Naive thymus-derived CD4-positive, alpha-beta T cell (primary cell): ENCODE results near the gene RHBDL1. TPM values are rescaled to one million over a fixed set of nuclear protein-coding genes. Genes with fewer than 3 reads are reported as not detected.
A peak's percentile ranks its signal among the peaks of the same experiment; 100 is the strongest.

Source experiments
- ATAC-seq: fragments of 150-1000 bp; cut with Tn5 transposase; 2 replicates; pipeline ENCODE4 v1.10.0; 2021; ENCODE audit warnings: mild to moderate bottlenecking, moderate library complexity
- CTCF ChIA-PET: fragments of 350-600 bp; sonication (Branson Sonifier 250); formaldehyde crosslinking; loops from one replicate; lab custom pipeline; 2021; ENCODE audit warnings: antibody characterized with exemption; lab: Charles Lee
- POLR2A ChIA-PET: fragments of 350-600 bp; sonication (Branson Sonifier 250); formaldehyde crosslinking; loops from one replicate; lab custom pipeline; 2021; ENCODE audit warnings: antibody characterized with exemption, inconsistent platforms; lab: Charles Lee
- DNase-seq, 9 donors: peaks; one replicate each; pipeline versions ENCODE4 v3.0.0 to v3.0.0-alpha.2; 2020 to 2022; ENCODE audit warnings: mixed read lengths in 1 of 9
- H3K27ac ChIP-seq: one replicate; pipeline ENCODE4 v1.7.0; 2013; ENCODE audit warnings: mild to moderate bottlenecking, low read depth, low read length, moderate library complexity
- H3K27me3 ChIP-seq, 2 donors: one replicate each; pipeline ENCODE4 v1.7.0; 2013; ENCODE audit warnings: low read length in 2 of 2, mild to moderate bottlenecking in 2 of 2, moderate library complexity in 2 of 2; ENCODE audit not compliant: control insufficient read depth in 2 of 2, insufficient read depth in 2 of 2
- H3K36me3 ChIP-seq, 3 experiments: 1 replicate in 2 of 3; 2 replicates in 1 of 3; pipeline ENCODE4 v1.7.0; 2013; ENCODE audit warnings: low read length in 3 of 3, mild to moderate bottlenecking in 3 of 3, moderate library complexity in 1 of 3; ENCODE audit not compliant: insufficient read depth in 3 of 3, control insufficient read depth in 2 of 3
- H3K4me1 ChIP-seq, 2 donors: one replicate each; pipeline ENCODE4 v1.7.0; 2013; ENCODE audit warnings: low read length in 2 of 2, mild to moderate bottlenecking in 2 of 2, moderate library complexity in 1 of 2; ENCODE audit not compliant: control insufficient read depth in 2 of 2, insufficient read depth in 2 of 2
- H3K4me3 ChIP-seq: 2 replicates; pipeline ENCODE4 v1.7.0; 2013; ENCODE audit warnings: mild to moderate bottlenecking, low read length
- H3K9me3 ChIP-seq, 3 experiments: 1 replicate in 2 of 3; 2 replicates in 1 of 3; pipeline ENCODE4 v1.7.0; 2013; ENCODE audit warnings: low read length in 3 of 3; ENCODE audit not compliant: control insufficient read depth in 2 of 3
- H3K27ac Mint-ChIP-seq, 9 donors: one replicate each; pipeline ENCODE4 v1.8.0; 2020 to 2022; ENCODE audit warnings: mixed read lengths in 9 of 9, mild to moderate bottlenecking in 8 of 9, moderate library complexity in 5 of 9, inconsistent platforms in 2 of 9
- H3K27me3 Mint-ChIP-seq, 5 donors: one replicate each; pipeline ENCODE4 v1.8.0; 2021 to 2022; ENCODE audit warnings: mixed read lengths in 5 of 5, mild to moderate bottlenecking in 1 of 5
- H3K36me3 Mint-ChIP-seq, 5 donors: one replicate each; pipeline ENCODE4 v1.8.0; 2020 to 2022; ENCODE audit warnings: mixed read lengths in 5 of 5, mild to moderate bottlenecking in 3 of 5, inconsistent platforms in 1 of 5
- H3K4me1 Mint-ChIP-seq, 7 donors: one replicate each; pipeline ENCODE4 v1.8.0; 2020 to 2022; ENCODE audit warnings: mixed read lengths in 7 of 7, mild to moderate bottlenecking in 3 of 7, inconsistent platforms in 1 of 7
- H3K4me3 Mint-ChIP-seq, 10 donors: one replicate each; pipeline ENCODE4 v1.8.0; 2020 to 2022; ENCODE audit warnings: mild to moderate bottlenecking in 10 of 10, mixed read lengths in 10 of 10, moderate library complexity in 6 of 10, inconsistent platforms in 2 of 10
- H3K9me3 Mint-ChIP-seq, 11 donors: one replicate each; pipeline ENCODE4 v1.8.0; 2020 to 2022; ENCODE audit warnings: mixed read lengths in 11 of 11, mild to moderate bottlenecking in 4 of 11, inconsistent platforms in 1 of 11, moderate library complexity in 1 of 11
- intact Hi-C, 2 donors: fragments of 100-400 bp; cut with micrococcal nuclease; formaldehyde crosslinking; loops; one replicate each; pipeline ENCODE4 v1.15.1; 2023
- polyA plus RNA-seq, 2 donors: library from polyadenylated mRNA; unstranded; fragments of 300-500 nt; fragmentation: Illumina TruSeq; gene quantifications; one replicate each; pipeline ENCODE4 v1.2.3, GENCODE V29; 2021
- total RNA-seq, 6 experiments: library from RNA in 5 of 6; stranded (reverse) in 5 of 6; gene quantifications; 1 replicate in 5 of 6; 2 replicates in 1 of 6; pipeline ENCODE4 v1.2.3 and lab custom pipeline; 2021 to 2026

RHBDL1 gene
- total and polyA plus RNA-seq, 7 experiments from 2014 or later = 0.65 to 3.1 (median 1.6) TPM; not detected in 2

DNA sequence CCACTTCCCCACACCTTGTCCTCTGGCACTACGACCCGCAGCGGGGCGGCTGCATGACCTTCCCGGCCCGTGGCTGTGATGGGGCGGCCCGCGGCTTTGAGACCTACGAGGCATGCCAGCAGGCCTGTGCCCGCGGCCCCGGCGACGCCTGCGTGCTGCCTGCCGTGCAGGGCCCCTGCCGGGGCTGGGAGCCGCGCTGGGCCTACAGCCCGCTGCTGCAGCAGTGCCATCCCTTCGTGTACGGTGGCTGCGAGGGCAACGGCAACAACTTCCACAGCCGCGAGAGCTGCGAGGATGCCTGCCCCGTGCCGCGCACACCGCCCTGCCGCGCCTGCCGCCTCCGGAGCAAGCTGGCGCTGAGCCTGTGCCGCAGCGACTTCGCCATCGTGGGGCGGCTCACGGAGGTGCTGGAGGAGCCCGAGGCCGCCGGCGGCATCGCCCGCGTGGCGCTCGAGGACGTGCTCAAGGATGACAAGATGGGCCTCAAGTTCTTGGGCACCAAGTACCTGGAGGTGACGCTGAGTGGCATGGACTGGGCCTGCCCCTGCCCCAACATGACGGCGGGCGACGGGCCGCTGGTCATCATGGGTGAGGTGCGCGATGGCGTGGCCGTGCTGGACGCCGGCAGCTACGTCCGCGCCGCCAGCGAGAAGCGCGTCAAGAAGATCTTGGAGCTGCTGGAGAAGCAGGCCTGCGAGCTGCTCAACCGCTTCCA is 42.0 kb upstream of the RHBDL1 start:
- Mint-ChIP-seq H3K4me1 (peaks cover 0 to 10% (median 8%) of the 10 kb centered on the region in 7 donors), H3K27me3 (peaks cover 0 to 6% (median 0%) of the 10 kb centered on the region in 5 donors), H3K27ac (no peak overlapping the region), H3K9me3 (peaks cover 0 to 7% (median 0%) of the 10 kb centered on the region in 11 donors), H3K4me3 (no peak overlapping the region), H3K36me3 (no peaks in the 10 kb centered on the region)
- H3K4me1 ChIP-seq = peaks cover 5 to 14% of the 10 kb centered on the region in 2 donors
- no peak overlapping the region for H3K27ac ChIP-seq
- no peaks in the 10 kb centered on the region for H3K27me3 ChIP-seq
- ATAC-seq (no peak), DNase-seq (no peak)
- intact Hi-C loops = no loop called here
- H3K9me3 ChIP-seq = no peaks in the 10 kb centered on the region
- no peak overlapping the region for H3K4me3 ChIP-seq
- POLR2A ChIA-PET = no interaction called here
- CTCF ChIA-PET = no interaction called here
- H3K36me3 ChIP-seq = peaks cover 0 to 26% (median 0%) of the 10 kb centered on the region in 3 experiments

DNA sequence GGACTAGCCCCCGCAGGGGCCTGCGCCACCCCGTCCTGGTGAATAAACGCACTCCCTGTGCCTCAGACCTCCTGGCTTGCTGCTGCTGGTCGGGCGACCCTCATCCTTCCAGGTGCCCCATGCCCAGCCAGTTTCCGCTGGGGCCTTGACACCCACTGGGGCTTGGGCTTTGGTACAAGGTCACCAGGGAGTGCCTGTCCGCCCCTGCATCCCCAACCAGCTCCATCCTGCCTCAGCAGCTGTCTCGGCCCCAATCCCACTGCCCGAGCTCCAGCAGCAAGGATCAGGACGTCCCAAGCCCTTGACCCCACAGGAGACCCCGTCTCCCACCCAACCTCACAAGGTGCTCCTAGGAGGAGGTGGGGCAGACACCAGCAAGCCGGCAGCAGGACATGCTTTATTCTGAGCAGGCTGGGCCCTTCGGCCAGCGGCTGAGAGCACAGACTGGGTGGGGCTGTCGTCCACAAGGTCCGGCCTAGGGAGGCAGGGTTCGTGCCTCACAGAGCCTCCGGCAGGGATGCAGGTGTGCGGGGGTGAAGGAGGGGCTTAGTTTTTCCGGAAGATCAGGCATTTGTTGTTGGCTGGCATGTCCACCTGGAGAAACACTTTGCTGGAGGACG is 41.3 kb upstream of the RHBDL1 start:
- peaks cover 0 to 19% (median 0%) of the 10 kb centered on the region in 3 experiments for H3K36me3 ChIP-seq
- ChIA-PET CTCF (no interaction called here), POLR2A (no interaction called here)
- no peak for DNase-seq
- intact Hi-C loops = no loop called here
- Mint-ChIP-seq H3K27ac (peak overlapping the region in 1 of 9 donors; percentile 62), H3K36me3 (no peaks in the 10 kb centered on the region), H3K27me3 (peaks cover 0 to 6% (median 0%) of the 10 kb centered on the region in 5 donors), H3K9me3 (peaks cover 0 to 7% (median 0%) of the 10 kb centered on the region in 11 donors), H3K4me1 (peaks cover 0 to 10% (median 9%) of the 10 kb centered on the region in 7 donors), H3K4me3 (peak overlapping the region in 7 of 10 donors; percentile 31 to 92 (median 59))
- H3K4me3 ChIP-seq = no peak overlapping the region
- no peaks in the 10 kb centered on the region for H3K9me3 ChIP-seq
- ATAC-seq = no peak
- H3K27ac ChIP-seq = no peak overlapping the region
- no peaks in the 10 kb centered on the region for H3K27me3 ChIP-seq
- H3K4me1 ChIP-seq = peaks cover 5 to 14% of the 10 kb centered on the region in 2 donors

DNA sequence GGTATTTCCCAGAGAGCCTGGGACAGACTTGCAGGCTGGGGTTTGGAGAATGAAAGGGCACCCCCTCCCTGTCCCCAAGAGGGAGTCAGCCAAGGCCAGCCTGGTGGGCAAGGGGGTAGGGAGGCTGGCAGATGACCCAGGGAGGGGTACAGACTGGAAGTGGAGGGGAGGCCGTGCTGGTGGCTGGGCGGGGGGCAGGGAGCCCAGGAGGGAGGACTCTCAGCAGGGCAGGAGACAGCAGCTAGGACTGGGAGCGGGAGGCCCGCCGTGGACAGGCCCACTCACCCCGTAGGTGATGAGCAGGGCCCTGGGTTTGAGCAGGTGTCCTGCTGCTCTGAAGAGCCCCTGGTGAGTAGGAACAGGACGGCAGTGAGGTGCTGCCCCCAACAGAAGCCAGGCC is 40.5 kb upstream of the RHBDL1 start:
- peak overlapping the region; percentile 27 to 92 (median 60) for H3K4me3 Mint-ChIP-seq
- DNase-seq = no peak
- peaks cover 0 to 10% (median 9%) of the 10 kb centered on the region in 7 donors for H3K4me1 Mint-ChIP-seq
- Histone ChIP-seq H3K36me3 (peaks cover 0 to 16% (median 0%) of the 10 kb centered on the region in 3 experiments), H3K9me3 (no peaks in the 10 kb centered on the region), H3K4me1 (peaks cover 5 to 14% of the 10 kb centered on the region in 2 donors), H3K27me3 (no peaks in the 10 kb centered on the region), H3K4me3 (no peak overlapping the region), H3K27ac (peak overlapping the region; percentile 70)
- intact Hi-C loops = loop anchor here in 1 of 2 donors (5.0 kb wide), 1 partner anchor 68 kb away; the partner anchor contains the start of genes NHLRC4 and PIGQ
- peak overlapping the region in 2 of 9 donors; percentile 17 to 76 for H3K27ac Mint-ChIP-seq
- ChIA-PET CTCF (no interaction called here), POLR2A (interaction anchor here (1.7 kb wide), 1 partner anchor 46 kb away, joined by 5 read pairs; no protein-coding TSS in a partner anchor)
- H3K36me3 Mint-ChIP-seq = no peaks in the 10 kb centered on the region
- H3K9me3 Mint-ChIP-seq = peaks cover 0 to 7% (median 0%) of the 10 kb centered on the region in 11 donors
- no peak for ATAC-seq
- peaks cover 0 to 6% (median 0%) of the 10 kb centered on the region in 5 donors for H3K27me3 Mint-ChIP-seq

DNA sequence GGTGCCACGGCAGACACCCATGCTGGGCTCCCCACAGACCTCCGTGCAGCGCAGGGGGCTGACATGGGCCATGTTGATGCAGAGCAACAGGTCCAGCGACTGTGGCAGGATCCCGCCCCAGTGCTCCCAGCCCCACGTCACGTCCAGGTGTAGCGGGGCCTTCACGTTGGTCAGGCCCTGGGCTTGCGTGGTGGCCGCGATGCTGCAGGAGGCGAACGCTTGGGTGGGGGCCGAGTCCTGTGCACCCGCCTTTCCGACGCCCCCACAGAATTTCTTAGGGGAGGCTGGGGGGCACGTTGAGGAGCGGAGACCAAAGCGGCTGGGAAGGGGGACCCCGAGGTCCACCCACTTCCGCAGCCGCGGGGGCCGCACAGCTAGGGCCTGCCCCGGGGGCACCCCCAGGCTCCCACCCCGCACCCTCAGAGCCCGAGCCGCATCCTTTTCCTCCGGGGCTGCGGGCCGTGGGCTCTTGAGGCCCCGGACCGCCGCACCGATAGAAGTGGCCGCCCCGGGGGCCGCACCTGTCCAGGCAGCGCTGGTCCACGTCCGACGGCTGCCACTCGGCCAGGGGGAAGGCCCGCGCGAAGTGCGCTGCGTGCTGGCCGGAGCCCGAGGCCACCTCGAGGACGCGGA is 39.8 kb upstream of the RHBDL1 start:
- H3K4me1 ChIP-seq = peaks cover 5 to 14% of the 10 kb centered on the region in 2 donors
- H3K36me3 ChIP-seq = peaks cover 0 to 16% (median 0%) of the 10 kb centered on the region in 3 experiments
- no peaks in the 10 kb centered on the region for H3K9me3 ChIP-seq
- no peaks in the 10 kb centered on the region for H3K27me3 ChIP-seq
- CTCF ChIA-PET = interaction anchor here (0.7 kb wide), 1 partner anchor 19 kb away, joined by 3 read pairs; no protein-coding TSS in a partner anchor
- no peak for DNase-seq
- Mint-ChIP-seq H3K9me3 (peaks cover 0 to 7% (median 0%) of the 10 kb centered on the region in 11 donors), H3K4me3 (peak overlapping the region; percentile 21 to 99 (median 96)), H3K4me1 (peaks cover 0 to 11% (median 10%) of the 10 kb centered on the region in 7 donors), H3K36me3 (no peaks in the 10 kb centered on the region), H3K27me3 (peaks cover 0 to 6% (median 0%) of the 10 kb centered on the region in 5 donors), H3K27ac (peak overlapping the region in 6 of 9 donors; percentile 29 to 99 (median 98))
- peak overlapping the region; percentile 70 for H3K27ac ChIP-seq
- POLR2A ChIA-PET = interaction anchor here (0.6 to 4.5 kb wide), 14 partner anchors 13 to 1147 kb away, joined by 3 to 30 read pairs (median 5); partner anchors contain the start of genes CAPN15, NHLRC4, NUBP2 and PIGQ
- intact Hi-C loops = loop anchor here (1.0 to 5.0 kb wide), 16 partner anchors 14 to 674 kb away; partner anchors contain the start of genes CAPN15 (in 2 of the 2), DECR2 (in 2 of the 2), JMJD8 (in 2 of the 2) and RHOT2 (in 2 of the 2)
- ATAC-seq = no peak
- peak overlapping the region; percentile 99 for H3K4me3 ChIP-seq

DNA sequence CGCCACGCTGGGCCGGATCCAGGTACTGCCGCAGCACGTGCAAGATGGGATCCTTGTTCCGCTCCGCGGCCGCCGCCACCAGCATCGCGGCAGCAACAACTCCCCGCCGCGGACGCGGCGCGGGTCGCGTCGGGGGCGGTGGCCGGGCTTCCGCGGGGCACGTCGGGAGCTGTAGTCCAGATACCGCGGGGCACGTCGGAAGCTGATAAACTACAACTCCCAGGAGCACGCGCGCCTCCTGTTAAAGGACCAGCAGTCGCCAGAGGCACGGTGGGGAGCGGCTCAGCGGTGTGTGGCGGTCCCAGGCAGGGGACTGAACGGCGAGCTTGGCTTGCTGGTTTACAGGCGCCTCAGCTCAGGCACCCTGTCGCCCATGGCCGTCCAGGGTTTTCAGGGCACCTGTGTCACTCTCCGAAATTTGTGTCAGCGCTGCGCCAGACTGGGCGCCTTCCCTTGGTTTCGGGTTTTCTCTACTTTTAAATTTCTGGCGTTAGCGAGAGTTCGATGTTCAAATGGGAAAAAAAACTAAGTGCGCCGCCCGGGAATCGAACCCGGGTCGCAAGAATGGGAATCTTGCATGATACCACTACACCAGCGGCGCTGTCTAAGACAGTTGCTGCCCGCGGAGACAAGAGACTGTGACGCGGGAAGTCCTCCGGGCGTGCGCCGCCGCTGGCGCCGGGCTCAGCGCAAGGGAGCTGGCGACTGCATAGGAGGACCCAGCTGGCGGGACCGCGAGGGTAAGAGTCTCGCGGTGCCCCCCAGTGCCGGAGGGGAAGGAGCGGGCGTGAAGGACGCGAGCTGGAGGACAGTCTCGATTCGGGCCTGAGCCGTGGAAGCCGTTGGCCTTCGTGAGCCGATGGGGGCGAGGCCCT is 39.0 kb upstream of the RHBDL1 start, which contains the start of gene METTL26:
METTL26 (minus strand) TSS at position 100 of the 875 bp plus-strand sequence; CDS start at position 85, 15 bp downstream.
- peaks cover 0 to 7% (median 0%) of the 10 kb centered on the region in 11 donors for H3K9me3 Mint-ChIP-seq
- H3K4me1 Mint-ChIP-seq = peaks cover 0 to 13% (median 10%) of the 10 kb centered on the region in 7 donors
- intact Hi-C loops = loop anchor here (1.0 to 5.0 kb wide), 16 partner anchors 13 to 673 kb away; partner anchors contain the start of genes CAPN15 (in 2 of the 2), DECR2 (in 2 of the 2), JMJD8 (in 2 of the 2) and RHOT2 (in 2 of the 2)
- H3K27me3 ChIP-seq = no peaks in the 10 kb centered on the region
- peaks cover 0 to 6% (median 0%) of the 10 kb centered on the region in 5 donors for H3K27me3 Mint-ChIP-seq
- ATAC-seq = peak; percentile 90
- H3K36me3 ChIP-seq = peaks cover 0 to 16% (median 0%) of the 10 kb centered on the region in 3 experiments
- H3K4me3 ChIP-seq = peak within 1 kb of the TSS; percentile 99
- peak within 1 kb of the TSS; percentile 92 to 99 (median 98) for H3K4me3 Mint-ChIP-seq
- H3K27ac Mint-ChIP-seq = peak within 1 kb of the TSS; percentile 97 to 99 (median 99)
- CTCF ChIA-PET = interaction anchor here (0.6 to 0.7 kb wide), 2 partner anchors 19 to 800 kb away, joined by 3 read pairs; no protein-coding TSS in a partner anchor
- peak; percentile 91 to 98 (median 94) for DNase-seq
- H3K27ac ChIP-seq = peak within 1 kb of the TSS; percentile 76
- peaks cover 5 to 14% of the 10 kb centered on the region in 2 donors for H3K4me1 ChIP-seq
- H3K36me3 Mint-ChIP-seq = no peaks in the 10 kb centered on the region
- POLR2A ChIA-PET = interaction anchor here (0.6 to 4.5 kb wide), 15 partner anchors 12 to 1147 kb away, joined by 3 to 30 read pairs (median 5); partner anchors contain the start of genes CAPN15, NHLRC4, NUBP2 and PIGQ
- H3K9me3 ChIP-seq = no peaks in the 10 kb centered on the region
